GM19035 (cell line): ENCODE data around the gene TEX101.
"Not testable (repeated sequence)": the region's sequence is repeated elsewhere in the genome, so short reads cannot be mapped to it uniquely, and the experiment has no call there.

Experiments
- ATAC-seq: cut with Tn5 transposase; IDR thresholded peaks from one replicate; pipeline ENCODE4 v1.9.1; 2021; ENCODE audit not compliant: unreplicated experiment

Gene TEX101

DNA sequence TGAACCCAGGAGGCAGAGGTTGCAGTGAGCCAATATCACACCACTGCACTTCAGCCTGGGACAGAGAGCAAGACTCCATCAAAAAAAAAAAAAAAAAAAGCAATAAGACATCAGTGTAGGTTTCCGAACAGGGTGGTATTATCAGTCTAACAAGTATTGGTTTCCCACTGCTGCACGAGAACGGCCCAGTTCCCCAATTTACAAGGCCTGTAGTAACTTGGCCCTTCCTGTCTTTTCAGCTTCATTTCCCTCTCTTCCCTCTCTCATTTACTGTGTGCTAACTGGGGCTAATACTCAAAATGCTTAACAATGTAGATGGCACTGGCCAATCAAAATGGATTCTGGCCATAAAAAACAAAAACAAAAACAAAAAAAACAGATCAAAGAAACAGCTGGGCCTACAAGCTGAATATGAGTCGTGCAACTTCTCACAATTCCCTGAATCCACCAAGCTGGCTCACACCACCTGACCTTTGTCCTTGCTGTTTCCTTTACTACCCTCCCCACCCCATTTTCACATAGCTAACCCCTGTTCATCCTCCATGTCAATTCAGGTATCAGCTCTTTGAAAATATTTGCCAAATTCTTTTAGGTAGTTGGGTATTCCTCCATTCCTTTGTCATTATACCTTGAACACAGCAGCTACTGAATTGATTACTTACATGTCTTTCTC lies 2.4 kb downstream of the TEX101 start:
- ATAC-seq, result no peak

DNA sequence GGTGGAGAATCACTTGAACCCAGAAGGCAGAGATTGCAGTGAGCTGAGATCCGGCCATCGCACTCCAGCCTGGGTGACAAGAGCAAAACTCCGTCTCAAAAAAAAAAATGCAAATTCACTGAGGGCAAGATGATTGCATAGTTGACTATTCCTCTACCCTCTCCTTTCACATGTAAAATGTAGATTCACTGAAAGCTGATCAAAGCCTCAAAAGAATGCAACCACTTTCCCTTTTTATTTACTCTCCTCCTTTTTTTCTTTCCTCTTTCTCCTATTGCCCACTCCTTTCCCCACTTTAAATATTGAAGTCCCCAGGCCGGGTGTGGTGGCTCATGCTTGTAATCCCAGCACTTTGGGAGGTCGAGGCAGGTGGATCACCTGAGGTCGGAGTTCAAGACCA lies 6.3 kb downstream of the TEX101 start:
- no peak for ATAC-seq

DNA sequence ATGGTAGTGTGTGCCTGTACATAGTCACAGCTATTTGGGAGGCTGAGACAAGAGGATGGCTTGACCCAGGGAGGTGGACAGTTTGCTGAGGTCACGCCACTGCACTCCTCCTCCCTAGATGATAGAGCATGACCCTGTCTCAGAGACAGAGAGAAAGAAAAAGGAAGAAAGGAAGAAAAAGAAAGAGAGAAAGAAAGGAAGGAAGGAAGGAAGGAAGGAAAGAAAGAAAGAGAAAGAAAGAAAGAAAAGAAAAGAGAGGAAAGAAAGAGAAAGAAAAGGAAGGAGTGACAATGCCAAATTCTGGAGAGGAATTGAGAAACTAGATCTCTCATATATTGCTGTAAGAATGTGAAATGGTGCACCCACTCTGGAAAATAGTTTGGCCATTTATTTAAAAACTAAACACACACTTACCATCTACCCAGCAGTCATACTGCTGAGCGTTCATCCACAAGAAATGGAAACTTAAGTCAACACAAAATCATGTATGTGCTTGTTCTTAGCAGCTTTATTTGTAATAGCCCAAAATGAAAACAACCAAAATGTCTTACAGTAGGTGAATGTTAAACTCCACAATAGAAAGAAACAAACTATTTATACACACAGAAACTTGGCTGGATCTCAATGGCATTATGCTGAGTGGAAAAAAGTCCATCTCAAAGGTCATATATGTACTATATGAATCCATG lies 7.5 kb downstream of the TEX101 start:
- ATAC-seq, result no peak

DNA sequence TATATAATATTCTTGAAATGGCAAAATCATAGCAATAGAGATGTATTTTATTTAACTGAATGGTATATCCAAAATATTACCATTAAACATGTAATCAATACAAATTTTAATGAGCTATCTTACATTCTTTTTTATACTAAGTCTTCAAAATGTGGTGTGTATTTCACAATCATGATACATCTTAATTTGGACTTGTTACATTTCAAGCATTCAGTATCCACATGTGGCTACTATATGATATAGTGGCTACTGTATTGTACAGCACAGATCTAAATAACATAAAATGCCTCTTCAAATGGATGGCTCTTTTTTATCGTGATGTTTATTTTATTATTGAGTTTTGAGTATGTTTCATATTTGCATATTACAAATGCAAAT lies 8.0 kb downstream of the TEX101 start:
- ATAC-seq, result no peak

DNA sequence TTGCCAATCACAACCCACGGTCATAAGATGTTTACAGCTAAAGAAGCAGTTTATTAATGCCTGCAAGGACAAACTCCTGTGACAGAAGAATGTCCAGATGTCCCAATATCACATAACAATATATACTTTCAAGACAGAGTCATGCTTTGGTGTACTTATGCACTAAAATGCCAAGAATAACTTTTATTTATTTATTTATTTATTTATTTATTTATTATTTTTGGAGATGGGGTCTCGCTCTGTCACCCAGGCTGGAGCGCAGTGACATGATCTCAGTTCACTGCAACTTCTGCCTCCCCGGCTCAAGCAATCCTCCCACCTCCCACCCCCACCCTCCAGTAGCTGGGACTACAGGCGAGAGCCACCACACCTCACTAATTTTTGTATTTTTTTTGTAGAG lies 9.1 kb downstream of the TEX101 start:
- no peak for ATAC-seq

DNA sequence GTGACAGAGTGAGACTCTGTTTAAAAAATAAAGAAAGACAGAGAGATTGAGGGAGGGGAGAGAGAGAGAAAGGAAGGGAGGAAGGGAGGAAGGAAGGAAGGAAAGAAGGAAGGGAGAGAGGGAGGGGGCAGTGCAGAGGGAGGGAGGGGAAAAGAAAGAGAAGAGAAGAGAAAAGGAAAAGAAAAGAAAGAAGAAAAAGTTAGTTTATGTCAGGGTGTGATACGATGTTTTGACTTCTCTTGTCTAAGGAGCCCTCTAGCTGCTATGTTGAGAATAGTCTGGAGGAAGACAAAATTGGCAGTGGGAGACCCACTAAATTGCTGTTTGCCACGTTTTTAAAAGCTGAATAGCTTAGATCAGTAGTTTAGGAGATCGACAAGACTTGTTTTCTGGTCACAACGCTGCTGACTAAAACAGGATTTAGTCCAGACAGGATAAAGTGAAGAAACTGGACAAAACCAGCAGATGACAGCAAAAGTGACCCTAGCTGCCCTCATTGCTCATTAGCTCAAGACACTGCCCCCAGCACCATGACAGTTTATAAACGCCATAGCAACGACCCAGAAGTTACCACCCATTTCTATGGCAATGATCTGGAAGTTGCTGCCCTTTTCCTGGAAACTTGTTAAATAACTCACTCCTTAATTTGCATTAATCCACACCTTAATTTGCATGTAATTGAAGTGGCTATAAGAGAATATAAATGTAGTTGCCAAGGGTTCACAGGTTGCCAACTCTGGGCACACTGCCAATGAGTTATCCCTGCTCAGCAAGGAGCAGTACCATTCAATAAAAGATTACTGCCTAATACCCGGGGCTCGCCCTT lies 11.1 kb downstream of the TEX101 start:
- ATAC-seq, result no peak

DNA sequence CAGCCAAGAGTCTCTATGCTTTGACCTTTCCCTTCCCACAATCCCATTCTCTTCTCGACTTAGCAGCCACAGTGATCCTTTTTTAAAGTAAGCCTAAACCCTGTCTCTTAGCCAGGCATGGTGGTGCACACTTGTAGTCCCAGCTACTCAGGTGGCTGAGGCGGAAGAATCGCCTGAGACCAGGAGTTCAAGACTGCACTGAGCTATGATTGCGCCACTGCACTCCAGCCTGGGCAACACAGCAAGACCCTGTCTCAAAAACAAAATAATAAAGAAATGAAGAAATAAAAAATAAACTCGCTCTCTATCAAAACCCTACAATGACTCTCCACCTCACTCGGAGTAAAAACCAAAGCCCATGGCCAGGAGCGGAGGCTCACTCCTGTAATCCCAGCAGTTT lies 14.7 kb downstream of the TEX101 start:
- ATAC-seq, result no peak

DNA sequence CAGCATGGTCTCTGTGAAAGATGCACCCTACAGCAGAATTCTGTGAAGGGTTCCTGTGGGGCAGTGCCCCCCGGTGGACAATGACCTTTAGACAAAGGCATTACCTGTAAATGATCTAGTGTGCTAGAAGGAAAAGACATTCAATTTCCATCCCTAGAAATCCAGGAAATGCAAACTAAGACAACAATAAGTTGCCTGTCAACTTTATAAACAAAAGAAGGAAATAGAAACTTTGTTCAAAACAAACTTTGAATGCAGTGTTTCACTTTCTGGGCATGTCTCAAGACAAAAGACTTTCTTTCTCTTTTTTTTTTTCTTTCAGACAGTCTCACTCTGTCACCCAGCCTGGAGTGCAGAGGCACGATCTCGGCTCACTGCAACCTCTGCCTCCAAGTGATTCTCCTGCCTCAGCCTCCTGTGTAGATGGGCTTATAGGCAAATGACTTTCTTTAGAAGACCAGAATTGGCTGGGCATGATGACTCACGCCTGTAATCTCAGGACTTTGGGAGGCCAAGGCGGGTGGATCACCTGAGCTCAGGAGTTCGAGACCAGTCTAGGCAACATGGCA lies 15.5 kb downstream of the TEX101 start:
- no peak for ATAC-seq

DNA sequence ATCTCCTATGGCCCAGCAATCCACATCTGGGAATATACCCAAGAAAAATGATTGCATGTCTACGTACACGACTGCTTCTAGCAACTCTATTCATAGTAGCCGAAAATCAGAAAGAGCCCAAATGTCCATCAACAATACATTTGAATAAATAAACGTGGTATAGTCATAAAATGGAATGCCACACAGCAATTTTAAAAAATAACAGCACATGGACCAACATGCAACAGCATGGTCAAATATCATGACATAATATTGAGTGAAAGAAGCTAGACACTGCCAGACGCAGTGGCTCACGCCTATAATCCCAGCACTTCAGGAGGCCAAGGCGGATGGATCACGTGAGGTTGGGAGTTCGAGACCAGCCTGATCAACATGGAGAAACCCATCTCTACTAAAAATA lies 16.3 kb downstream of the TEX101 start:
- no peak for ATAC-seq

DNA sequence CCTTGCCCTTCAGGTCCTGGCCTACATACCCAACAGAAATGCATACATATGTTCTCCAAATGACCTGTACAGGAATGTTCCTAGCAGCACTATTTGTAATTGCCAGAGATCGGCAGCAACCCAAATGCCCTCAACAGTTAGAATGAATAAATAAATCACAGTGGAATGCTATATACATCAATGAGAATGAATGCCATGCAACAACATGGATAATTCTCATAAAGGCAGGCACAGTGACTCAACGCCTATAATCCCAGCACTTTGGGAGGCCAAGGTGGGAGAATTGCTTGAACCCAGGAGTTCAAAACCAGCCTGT lies 18.6 kb downstream of the TEX101 start:
- no peak for ATAC-seq

DNA sequence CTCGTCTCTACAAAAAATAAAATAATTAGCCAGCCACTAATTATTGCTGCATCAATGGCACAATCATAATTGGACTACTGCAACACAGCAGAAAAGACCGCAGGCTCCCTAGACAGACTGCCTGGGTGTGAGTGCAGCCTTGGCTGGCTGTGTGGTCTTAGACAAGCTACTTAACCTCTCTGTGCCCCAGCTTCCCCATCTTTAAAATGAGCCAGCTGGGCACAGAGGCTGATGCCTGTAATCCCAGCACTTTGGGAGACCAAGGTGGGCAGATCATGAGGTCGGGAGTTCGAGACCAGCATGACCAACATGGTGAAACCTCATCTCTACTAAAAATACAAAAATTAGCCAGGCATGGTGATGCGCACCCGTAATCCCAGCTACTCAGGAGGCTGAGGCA lies 19.0 kb downstream of the TEX101 start:
- no peak for ATAC-seq

DNA sequence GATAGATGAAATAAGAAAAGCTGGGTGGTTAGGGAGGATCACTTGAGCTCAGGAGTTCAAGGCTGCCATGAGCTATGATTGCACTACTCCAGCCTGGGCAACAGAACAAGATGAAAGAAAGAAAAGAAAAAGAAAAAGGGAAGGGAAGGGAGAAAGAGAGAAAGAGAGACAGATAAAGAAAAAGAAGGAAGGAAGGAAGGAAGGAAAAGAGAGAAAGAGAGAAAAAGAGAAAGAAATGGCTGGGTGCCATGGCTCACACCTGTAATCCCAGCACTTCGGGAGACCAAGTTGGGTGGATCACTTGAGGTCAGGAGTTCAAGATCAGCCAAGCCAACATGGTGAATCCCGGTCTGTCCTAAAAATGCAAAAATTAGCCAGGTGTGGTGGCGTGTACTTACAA lies 21.1 kb downstream of the TEX101 start:
- ATAC-seq, result no peak

DNA sequence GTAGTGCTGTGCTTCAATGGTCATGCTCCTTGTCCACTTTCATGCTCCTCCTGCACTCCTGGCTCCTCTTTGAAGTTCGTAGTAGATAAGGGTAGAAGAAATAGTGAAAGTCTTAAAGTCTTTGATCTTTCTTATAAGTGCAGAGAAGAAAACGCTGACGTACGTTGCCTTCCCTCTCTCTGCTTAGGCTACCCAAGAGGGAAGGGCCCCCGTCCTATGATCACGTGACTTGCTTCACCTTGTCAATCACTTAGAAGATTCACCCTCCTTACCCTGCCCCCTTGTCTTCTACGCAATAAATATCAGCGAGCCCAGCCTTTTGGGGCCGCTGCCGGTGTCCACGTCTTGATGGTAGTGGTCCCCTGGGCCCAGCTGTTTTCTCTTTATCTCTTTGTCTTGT lies 22.6 kb downstream of the TEX101 start:
- ATAC-seq, result not testable (repeated sequence)

DNA sequence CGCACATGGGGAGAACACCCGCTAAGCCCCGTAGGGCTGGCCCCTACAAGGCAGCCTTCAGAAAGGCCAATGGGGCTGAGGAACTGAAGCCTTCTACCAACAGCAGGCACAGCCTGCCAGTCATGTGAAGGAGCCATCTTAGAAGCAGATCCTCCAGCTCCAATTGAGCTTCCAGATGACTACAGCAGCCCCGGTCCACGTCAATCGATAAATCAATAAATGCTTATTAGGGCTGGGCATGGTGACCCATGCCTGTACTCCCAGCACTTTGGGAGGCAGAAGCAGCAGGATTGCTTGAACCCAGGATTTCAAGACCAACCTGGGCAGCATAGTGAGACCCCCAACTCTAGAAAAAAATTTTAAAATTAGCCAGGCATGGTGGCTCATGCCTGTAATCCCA lies 23.0 kb downstream of the TEX101 start:
- no peak for ATAC-seq

DNA sequence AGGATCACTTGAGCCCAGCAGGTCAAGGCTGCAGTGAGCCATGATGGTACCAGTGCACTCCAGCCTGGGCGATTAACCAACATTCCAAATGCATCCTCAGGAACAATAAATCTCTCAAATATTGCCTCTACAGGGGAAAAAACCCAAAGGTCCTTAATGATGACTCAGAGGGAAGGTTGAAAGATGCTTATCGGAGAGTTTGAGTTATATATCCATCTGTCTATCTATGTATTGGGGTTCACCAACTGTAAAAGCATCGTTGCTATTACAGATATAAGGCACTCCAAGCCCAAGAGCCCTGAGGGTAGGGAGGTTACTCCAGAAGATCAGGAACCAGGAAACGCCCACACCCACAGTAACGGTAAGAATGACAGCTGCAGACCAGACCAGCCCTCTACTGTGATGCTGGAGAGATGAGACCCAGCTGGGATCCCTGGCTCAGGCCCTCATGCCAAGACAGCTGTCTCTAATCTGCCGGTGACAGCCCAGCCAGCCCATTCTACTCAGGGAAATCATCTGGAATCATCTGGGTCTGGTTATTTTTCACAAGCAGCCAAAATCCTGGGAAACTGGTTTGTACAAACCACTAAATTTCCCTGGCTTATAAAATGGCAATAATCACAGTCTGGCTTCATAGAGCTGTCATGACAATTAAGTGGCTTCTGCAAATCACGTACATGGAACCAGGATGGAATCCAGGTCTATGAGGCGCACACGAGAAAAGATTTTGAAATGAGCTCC lies 23.8 kb downstream of the TEX101 start:
- no peak for ATAC-seq

DNA sequence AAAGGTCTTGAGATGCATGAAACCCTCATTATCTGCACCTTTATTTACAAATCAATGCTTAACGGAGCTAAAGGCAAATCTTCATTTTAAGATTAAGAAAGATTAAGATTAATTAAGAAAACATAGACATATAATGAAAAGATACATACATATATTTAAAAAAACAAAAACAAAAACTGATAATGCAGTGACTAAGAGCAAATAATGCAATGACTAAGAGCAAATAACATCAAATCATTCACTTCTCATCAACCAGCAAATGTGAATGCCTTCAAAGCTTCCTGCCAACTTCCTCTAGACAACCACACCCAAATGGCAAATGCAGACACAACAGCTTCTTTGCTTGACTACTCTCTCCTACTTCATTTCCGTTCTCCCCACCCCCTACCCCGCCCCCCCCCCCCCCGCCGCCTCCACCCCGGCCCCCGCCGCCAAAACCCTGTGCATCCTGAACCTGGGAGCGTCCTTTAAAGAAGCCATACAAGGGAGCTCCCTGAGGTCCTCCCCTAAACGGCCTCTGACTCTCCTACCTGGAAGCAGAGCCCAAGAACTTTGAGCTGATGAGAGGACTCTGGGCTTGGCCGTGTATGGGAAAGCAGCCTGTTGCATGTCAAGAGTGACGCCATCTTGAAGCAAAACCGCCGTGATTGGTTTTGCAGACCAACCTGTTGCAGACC lies 24.5 kb downstream of the TEX101 start:
- no peak for ATAC-seq

DNA sequence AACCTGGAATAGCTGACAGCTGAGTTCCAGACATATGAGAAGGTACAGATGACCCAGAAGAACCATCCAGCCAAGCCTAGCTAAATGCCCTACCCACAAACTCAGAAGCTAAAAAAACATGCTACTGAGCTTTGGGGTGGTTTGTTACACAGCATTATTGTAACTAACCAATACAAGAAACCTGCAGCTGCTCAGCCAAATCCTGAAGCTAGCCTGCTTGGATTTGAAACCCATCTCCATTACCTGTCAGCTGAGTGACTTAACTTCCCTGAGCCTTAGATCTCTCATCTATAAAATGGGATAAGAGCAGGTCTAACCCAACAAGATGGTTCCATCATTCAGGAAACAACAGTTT lies 25.0 kb downstream of the TEX101 start:
- no peak for ATAC-seq

DNA sequence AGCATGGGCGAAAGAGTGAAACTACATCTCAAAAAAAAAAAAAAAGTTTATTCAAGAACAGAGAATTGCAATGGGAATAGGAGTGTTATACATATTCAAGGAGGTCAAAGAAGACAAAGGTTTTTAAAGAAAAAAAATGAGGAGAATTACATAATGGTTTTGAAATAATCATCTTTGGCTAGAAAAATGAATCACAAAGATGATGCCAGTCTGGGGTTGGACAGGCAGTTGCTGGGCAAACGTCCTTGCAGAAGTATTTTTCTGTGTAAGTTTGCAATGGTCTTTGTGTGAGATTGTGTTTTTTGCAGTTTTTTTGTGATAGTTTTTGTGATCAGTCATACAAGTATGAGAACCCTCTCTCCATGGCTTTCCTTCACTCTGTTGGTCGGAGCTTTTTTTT lies 27.0 kb downstream of the TEX101 start:
- no peak for ATAC-seq

DNA sequence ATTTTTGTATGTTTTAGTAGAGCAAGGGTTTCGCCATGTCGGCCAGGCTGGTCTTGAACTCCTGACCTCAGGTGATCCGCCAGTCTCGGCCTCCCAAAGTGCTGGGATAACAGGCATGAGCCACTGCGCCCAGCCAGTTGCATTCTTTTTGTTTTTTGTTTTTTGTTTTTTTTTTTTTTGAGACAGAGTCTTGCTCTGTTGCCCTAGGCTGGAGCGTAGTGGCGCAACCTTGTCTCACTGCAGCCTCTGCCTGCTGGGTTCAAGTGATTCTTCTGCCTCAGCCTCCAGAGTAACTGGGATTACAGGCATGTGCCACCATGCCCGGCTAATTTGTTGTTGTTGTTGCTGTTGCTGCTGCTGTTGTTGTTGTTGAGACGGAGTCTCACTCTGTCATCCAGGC lies 29.4 kb downstream of the TEX101 start:
- ATAC-seq, result not testable (repeated sequence)

DNA sequence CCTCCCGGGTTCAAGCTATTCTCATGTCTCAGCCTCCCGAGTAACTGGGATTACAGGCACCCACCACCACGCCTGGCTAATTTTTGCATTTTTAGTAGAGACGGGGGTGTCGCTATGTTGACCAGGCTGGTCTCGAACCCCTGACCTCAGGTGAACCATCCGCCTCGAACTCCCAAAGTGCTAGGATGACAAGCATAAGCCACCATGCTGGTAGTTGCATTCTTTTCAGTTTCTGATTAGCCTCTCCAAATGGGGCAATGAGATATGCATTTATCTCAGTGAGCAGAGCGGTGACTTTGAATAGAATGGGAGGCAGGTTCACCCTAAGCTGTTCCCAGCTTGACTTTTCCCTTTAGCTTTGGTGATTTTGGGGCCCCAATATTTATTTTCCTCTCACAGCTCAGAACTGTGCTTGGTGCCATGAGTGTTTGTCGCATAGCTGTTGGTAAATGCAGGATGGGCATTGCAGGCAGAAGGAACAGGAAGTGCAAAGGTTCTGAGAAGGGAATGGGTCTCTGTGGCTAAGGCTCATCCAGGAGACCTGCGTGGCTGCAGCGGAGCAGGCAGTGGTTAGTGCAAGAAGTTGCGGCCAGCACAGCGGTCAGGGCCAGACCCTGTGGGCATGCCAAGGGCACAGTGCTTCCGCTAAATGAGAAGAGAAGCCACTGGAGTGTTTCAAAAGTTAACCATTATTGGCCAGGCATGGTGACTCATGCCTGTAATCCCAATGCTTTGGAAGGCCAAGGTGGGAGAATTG lies 30.0 kb downstream of the TEX101 start:
- ATAC-seq, result no peak
